ENCODE data around the gene PHTF2. TPM values are rescaled to one million over a fixed set of nuclear protein-coding genes. Genes with fewer than 3 reads are reported as not detected.

The PHTF2 gene
- total and polyA plus RNA-seq, 2 experiments from 2014 or later = 13.3 to 26.9 TPM

- 76% methylated on average over 3 of the region's 3 CpGs for WGBS (ENCODE audit: low lambda C conversion rate, missing lambda C conversion rate)
- H4K20me1 ChIP-seq (ENCODE audit: insufficient read depth, poor library complexity, severe bottlenecking) = peaks cover 10% of the 10 kb centered on the region
- no peaks in the 10 kb centered on the region for H3K9me3 ChIP-seq (ENCODE audit: low read depth)
- H3K36me3 ChIP-seq (replicated peaks; ENCODE audit: insufficient read depth, low read depth) = no peaks in the 10 kb centered on the region
- no peak for TF ChIP-seq EZH2 (IDR thresholded peaks at IDR 0.05; ENCODE audit: borderline replicate concordance)
- no peak for TF ChIP-seq EZH2phosphoT487 (IDR thresholded peaks at IDR 0.05; ENCODE audit: low read depth, severe bottlenecking, unreplicated experiment)
- TF ChIP-seq CTCF (IDR thresholded peaks at IDR 0.05; ENCODE audit: poor library complexity) = no peak
- no peak for DNase-seq (ENCODE audit: low spot score)
- peaks cover 7% of the 10 kb centered on the region for H3K4me1 ChIP-seq (ENCODE audit: insufficient read depth)
- no peaks in the 10 kb centered on the region for H3K27me3 ChIP-seq
- H3K4me3 ChIP-seq = no peak overlapping the region
- no peaks in the 10 kb centered on the region for H3K9me2 ChIP-seq (replicated peaks; ENCODE audit: insufficient read depth)
- H3K79me2 ChIP-seq = peaks cover 46% of the 10 kb centered on the region
- H3K4me2 ChIP-seq = no peak overlapping the region
- peak overlapping the region; percentile 78 for H3K27ac ChIP-seq
- H2AFZ ChIP-seq = no peak overlapping the region
Observed at GRCh38 chr7:77765481-77765880, 33.1 kb upstream of the PHTF2 start.

GRCh38 chr7:77765906-77766800 lies 32.4 kb upstream of the PHTF2 start:
- peak; percentile 13 for DNase-seq (ENCODE audit: low spot score)
- H3K27me3 ChIP-seq = no peaks in the 10 kb centered on the region
- H4K20me1 ChIP-seq (ENCODE audit: insufficient read depth, poor library complexity, severe bottlenecking) = peaks cover 10% of the 10 kb centered on the region
- WGBS (ENCODE audit: low lambda C conversion rate, missing lambda C conversion rate) = 74% methylated on average over 4 of the region's 4 CpGs
- H3K27ac ChIP-seq = peak overlapping the region; percentile 78
- H3K9me3 ChIP-seq (ENCODE audit: low read depth) = no peaks in the 10 kb centered on the region
- H3K79me2 ChIP-seq = peaks cover 39% of the 10 kb centered on the region
- no peak for TF ChIP-seq EZH2 (IDR thresholded peaks at IDR 0.05; ENCODE audit: borderline replicate concordance)
- TF ChIP-seq EZH2phosphoT487 (IDR thresholded peaks at IDR 0.05; ENCODE audit: low read depth, severe bottlenecking, unreplicated experiment) = no peak
- no peak for TF ChIP-seq CTCF (IDR thresholded peaks at IDR 0.05; ENCODE audit: poor library complexity)
- H3K4me1 ChIP-seq (ENCODE audit: insufficient read depth) = peaks cover 7% of the 10 kb centered on the region
- H3K36me3 ChIP-seq (replicated peaks; ENCODE audit: insufficient read depth, low read depth) = no peaks in the 10 kb centered on the region
- no peak overlapping the region for H2AFZ ChIP-seq
- peak overlapping the region; percentile 47 for H3K4me2 ChIP-seq
- H3K4me3 ChIP-seq = no peak overlapping the region
- H3K9me2 ChIP-seq (replicated peaks; ENCODE audit: insufficient read depth) = no peaks in the 10 kb centered on the region

- H3K27ac ChIP-seq = peak overlapping the region; percentile 31
- H3K4me1 ChIP-seq (ENCODE audit: insufficient read depth) = peaks cover 7% of the 10 kb centered on the region
- no peaks in the 10 kb centered on the region for H3K9me2 ChIP-seq (replicated peaks; ENCODE audit: insufficient read depth)
- no peak overlapping the region for H3K4me3 ChIP-seq
- no peak for DNase-seq (ENCODE audit: low spot score)
- WGBS (ENCODE audit: low lambda C conversion rate, missing lambda C conversion rate) = 90% methylated on average over 6 of the region's 6 CpGs
- H3K4me2 ChIP-seq = no peak overlapping the region
- H3K9me3 ChIP-seq (ENCODE audit: low read depth) = no peaks in the 10 kb centered on the region
- H4K20me1 ChIP-seq (ENCODE audit: insufficient read depth, poor library complexity, severe bottlenecking) = peaks cover 2% of the 10 kb centered on the region
- no peaks in the 10 kb centered on the region for H3K36me3 ChIP-seq (replicated peaks; ENCODE audit: insufficient read depth, low read depth)
- H2AFZ ChIP-seq = no peak overlapping the region
- peaks cover 36% of the 10 kb centered on the region for H3K79me2 ChIP-seq
- TF ChIP-seq EZH2 (IDR thresholded peaks at IDR 0.05; ENCODE audit: borderline replicate concordance) (no peak), EZH2phosphoT487 (IDR thresholded peaks at IDR 0.05; ENCODE audit: low read depth, severe bottlenecking, unreplicated experiment) (no peak), CTCF (IDR thresholded peaks at IDR 0.05; ENCODE audit: poor library complexity) (no peak)
- no peaks in the 10 kb centered on the region for H3K27me3 ChIP-seq
Observed at GRCh38 chr7:77766801-77767605, 31.6 kb upstream of the PHTF2 start.

Measured in hepatocyte (in vitro differentiated cells).